Measurements from ENCODE around the gene FARP1.

The FARP1 gene

DNA sequence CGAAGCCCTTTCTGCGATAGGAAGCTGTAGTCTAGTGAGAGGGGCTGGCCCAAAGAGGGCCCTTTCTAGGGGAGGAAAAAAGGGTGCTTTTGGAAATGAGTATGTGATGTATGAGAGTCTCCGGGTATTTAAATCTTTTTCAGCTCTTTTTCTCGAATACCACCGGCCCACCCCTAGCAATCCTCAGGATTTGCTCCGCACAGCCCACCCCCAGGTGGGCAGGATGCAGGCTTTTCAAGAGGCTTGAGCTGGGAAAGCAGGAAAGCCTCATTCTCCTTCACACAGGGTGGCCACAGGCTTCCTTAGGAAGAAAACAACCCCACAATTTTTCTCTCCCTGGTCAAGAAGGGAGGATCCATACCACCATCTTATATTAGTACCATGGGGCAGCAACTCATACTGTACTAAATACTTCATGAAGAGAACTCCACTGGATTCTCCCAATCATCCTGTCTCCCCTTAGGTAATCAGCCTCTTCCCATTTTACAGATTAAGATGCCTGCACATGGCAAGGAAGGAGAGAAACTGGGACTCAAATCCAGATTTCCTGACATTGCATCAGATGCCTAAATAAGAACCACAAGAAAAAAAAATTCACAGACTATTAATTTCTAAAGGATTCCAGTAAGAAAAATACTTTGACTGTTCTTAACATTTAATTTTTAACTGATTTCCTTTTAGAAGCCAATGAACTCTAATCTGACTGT lies 349.6 kb downstream of the FARP1 start:
- TF ChIP-seq EZH2phosphoT487 (IDR thresholded peaks at IDR 0.05; ENCODE audit: borderline replicate concordance, low read length) = no peak
- TF ChIP-seq, protein P1, sequence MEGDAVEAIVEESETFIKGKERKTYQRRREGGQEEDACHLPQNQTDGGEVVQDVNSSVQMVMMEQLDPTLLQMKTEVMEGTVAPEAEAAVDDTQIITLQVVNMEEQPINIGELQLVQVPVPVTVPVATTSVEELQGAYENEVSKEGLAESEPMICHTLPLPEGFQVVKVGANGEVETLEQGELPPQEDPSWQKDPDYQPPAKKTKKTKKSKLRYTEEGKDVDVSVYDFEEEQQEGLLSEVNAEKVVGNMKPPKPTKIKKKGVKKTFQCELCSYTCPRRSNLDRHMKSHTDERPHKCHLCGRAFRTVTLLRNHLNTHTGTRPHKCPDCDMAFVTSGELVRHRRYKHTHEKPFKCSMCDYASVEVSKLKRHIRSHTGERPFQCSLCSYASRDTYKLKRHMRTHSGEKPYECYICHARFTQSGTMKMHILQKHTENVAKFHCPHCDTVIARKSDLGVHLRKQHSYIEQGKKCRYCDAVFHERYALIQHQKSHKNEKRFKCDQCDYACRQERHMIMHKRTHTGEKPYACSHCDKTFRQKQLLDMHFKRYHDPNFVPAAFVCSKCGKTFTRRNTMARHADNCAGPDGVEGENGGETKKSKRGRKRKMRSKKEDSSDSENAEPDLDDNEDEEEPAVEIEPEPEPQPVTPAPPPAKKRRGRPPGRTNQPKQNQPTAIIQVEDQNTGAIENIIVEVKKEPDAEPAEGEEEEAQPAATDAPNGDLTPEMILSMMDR (IDR thresholded peaks at IDR 0.05; ENCODE audit: low read depth, low read length, poor library complexity, severe bottlenecking) = no peak
- H4K20me1 ChIP-seq (ENCODE audit: control insufficient read depth, insufficient read depth, low read depth, low read length) = peaks cover 44% of the 10 kb centered on the region
- H3K9me2 ChIP-seq (replicated peaks; ENCODE audit: control insufficient read depth, low read length) = no peaks in the 10 kb centered on the region
- H3K36me3 ChIP-seq (ENCODE audit: control insufficient read depth, low read length) = peaks cover 16% of the 10 kb centered on the region
- H3K4me1 ChIP-seq (ENCODE audit: control insufficient read depth, low read length) = peaks cover 31% of the 10 kb centered on the region
- peaks cover 93% of the 10 kb centered on the region for H3K79me2 ChIP-seq (ENCODE audit: control insufficient read depth, low read length)
- H3F3A ChIP-seq (ENCODE audit: control insufficient read depth, insufficient read depth) = no peaks in the 10 kb centered on the region
- H3K4me2 ChIP-seq (ENCODE audit: low read length) = no peak overlapping the region
- H3K4me3 ChIP-seq (ENCODE audit: low read length) = no peak overlapping the region
- H3K9me3 ChIP-seq (ENCODE audit: control insufficient read depth, insufficient read depth, low read length) = no peaks in the 10 kb centered on the region
- H3K27me3 ChIP-seq (ENCODE audit: control insufficient read depth, low read length) = no peaks in the 10 kb centered on the region
- H3K27ac ChIP-seq (ENCODE audit: low read depth, low read length) = no peak overlapping the region

DNA sequence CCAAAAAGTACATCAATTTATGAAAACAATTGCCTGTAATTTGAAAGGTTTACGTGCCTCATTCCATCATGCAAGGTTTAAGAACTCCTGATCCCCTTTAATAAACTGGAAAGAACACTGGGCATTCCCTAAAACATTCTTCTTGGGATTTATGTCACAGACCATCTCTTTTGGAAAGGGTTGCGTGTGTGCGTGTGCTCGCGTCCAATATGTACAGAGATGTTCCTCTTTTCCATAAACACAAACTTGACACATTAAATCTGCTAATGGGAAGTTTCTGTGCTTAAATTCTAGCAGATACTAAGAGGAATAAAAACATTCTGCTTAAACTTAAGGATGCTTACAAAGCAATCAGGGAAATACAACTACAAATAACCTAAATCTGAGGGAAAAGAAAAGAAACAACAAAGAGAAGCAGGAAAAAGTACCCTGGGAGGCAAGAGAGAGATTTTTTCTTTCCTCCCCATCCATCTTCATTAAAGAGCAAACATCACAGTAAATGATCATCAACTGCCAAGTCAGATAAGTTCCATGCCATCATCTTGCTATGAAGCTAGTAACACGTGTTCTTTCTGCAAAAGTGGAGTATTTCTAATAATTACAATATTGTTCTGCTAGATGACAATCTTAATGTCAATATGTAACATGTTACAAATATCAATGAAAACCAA lies 350.3 kb downstream of the FARP1 start:
- H3K9me3 ChIP-seq (ENCODE audit: control insufficient read depth, insufficient read depth, low read length) = no peaks in the 10 kb centered on the region
- H3K36me3 ChIP-seq (ENCODE audit: control insufficient read depth, low read length) = peaks cover 16% of the 10 kb centered on the region
- H3K4me2 ChIP-seq (ENCODE audit: low read length) = no peak overlapping the region
- H3K4me3 ChIP-seq (ENCODE audit: low read length) = no peak overlapping the region
- H3F3A ChIP-seq (ENCODE audit: control insufficient read depth, insufficient read depth) = no peaks in the 10 kb centered on the region
- TF ChIP-seq EZH2phosphoT487 (IDR thresholded peaks at IDR 0.05; ENCODE audit: borderline replicate concordance, low read length) = no peak
- TF ChIP-seq, protein P1 (IDR thresholded peaks at IDR 0.05; ENCODE audit: low read depth, low read length, poor library complexity, severe bottlenecking) = no peak
- H3K79me2 ChIP-seq (ENCODE audit: control insufficient read depth, low read length) = peaks cover 93% of the 10 kb centered on the region
- no peaks in the 10 kb centered on the region for H3K9me2 ChIP-seq (replicated peaks; ENCODE audit: control insufficient read depth, low read length)
- H3K4me1 ChIP-seq (ENCODE audit: control insufficient read depth, low read length) = peaks cover 24% of the 10 kb centered on the region
- no peaks in the 10 kb centered on the region for H3K27me3 ChIP-seq (ENCODE audit: control insufficient read depth, low read length)
- H3K27ac ChIP-seq (ENCODE audit: low read depth, low read length) = no peak overlapping the region
- H4K20me1 ChIP-seq (ENCODE audit: control insufficient read depth, insufficient read depth, low read depth, low read length) = peaks cover 43% of the 10 kb centered on the region

DNA sequence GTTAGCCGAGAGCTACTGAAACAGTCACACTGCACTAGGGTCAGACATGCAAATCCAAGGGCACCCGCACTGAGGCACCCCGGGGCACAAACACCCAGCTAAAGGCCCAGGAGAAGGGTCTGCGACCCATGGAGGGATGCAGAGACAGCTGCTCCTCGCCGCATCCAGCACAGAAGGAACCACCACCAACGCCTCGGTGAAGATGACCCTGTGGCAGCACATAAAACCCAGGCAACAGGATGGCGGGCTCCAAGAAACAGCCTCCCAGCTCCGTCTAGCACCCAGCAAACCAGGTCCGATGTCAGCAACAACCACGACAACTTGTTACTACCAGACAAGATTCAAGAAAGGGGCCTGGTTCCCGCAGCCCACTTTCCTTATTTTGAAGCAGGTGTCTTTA lies 351.9 kb downstream of the FARP1 start:
- Histone ChIP-seq H3K9me3 (ENCODE audit: control insufficient read depth, insufficient read depth, low read length) (no peaks in the 10 kb centered on the region), H3F3A (ENCODE audit: control insufficient read depth, insufficient read depth) (no peaks in the 10 kb centered on the region), H3K9me2 (replicated peaks; ENCODE audit: control insufficient read depth, low read length) (no peaks in the 10 kb centered on the region), H3K27ac (ENCODE audit: low read depth, low read length) (no peak overlapping the region), H4K20me1 (ENCODE audit: control insufficient read depth, insufficient read depth, low read depth, low read length) (peaks cover 34% of the 10 kb centered on the region), H3K27me3 (ENCODE audit: control insufficient read depth, low read length) (no peaks in the 10 kb centered on the region), H3K4me1 (ENCODE audit: control insufficient read depth, low read length) (peaks cover 8% of the 10 kb centered on the region), H3K4me2 (ENCODE audit: low read length) (no peak overlapping the region), H3K36me3 (ENCODE audit: control insufficient read depth, low read length) (peaks cover 18% of the 10 kb centered on the region; the same call in 1 of the 2 replicates), H3K4me3 (ENCODE audit: low read length) (no peak overlapping the region), H3K79me2 (ENCODE audit: control insufficient read depth, low read length) (peaks cover 93% of the 10 kb centered on the region)
- TF ChIP-seq, protein P1 (IDR thresholded peaks at IDR 0.05; ENCODE audit: low read depth, low read length, poor library complexity, severe bottlenecking) = no peak
- no peak for TF ChIP-seq EZH2phosphoT487 (IDR thresholded peaks at IDR 0.05; ENCODE audit: borderline replicate concordance, low read length)

Measured in DOHH2 (cell line).